ENCODE measurements around the gene THRA.
A peak's percentile ranks its signal among the peaks of the same experiment; 100 is the strongest.
"Not testable (repeated sequence)": the region's sequence is repeated elsewhere in the genome, so short reads cannot be mapped to it uniquely, and the experiment has no call there.

Gene THRA

GRCh38 chr17:40121181-40122135 is 58.7 kb downstream of the THRA start, which contains the start of gene MSL1:
Gene MSL1, plus strand, starts transcription at chr17:40121971. Its CDS starts 642 bp downstream, at chr17:40122613.
- peak; percentile 57 for DNase-seq

- DNase-seq = no peak
These were observed 59.6 kb downstream of the THRA start for GRCh38 chr17:40122136-40122998.

- peak; percentile 27 for DNase-seq
These were observed 60.4 kb downstream of the THRA start for GRCh38 chr17:40122999-40123810.

GRCh38 chr17:40123811-40124114 is 61.0 kb downstream of the THRA start:
- DNase-seq = no peak

- no peak for DNase-seq
These were observed 61.7 kb downstream of the THRA start for GRCh38 chr17:40124279-40125141.

- no peak for DNase-seq
These were observed 66.7 kb downstream of the THRA start for GRCh38 chr17:40129498-40129897.

GRCh38 chr17:40130352-40131042 is 67.7 kb downstream of the THRA start:
- no peak for DNase-seq

- no peak for DNase-seq
These were observed 71.4 kb downstream of the THRA start for GRCh38 chr17:40134184-40134583.

- DNase-seq = no peak
These were observed 73.1 kb downstream of the THRA start for GRCh38 chr17:40135817-40136216.

- no peak for DNase-seq
These were observed 76.8 kb downstream of the THRA start for GRCh38 chr17:40139566-40140058.

- DNase-seq = not testable (repeated sequence)
These were observed 80.4 kb downstream of the THRA start for GRCh38 chr17:40143166-40143565.

Measured in NCI-H748 treated with DMSO at 0.1 percent for 48 hours (cell line).